Liver (tissue), 9 donors: ENCODE data around the gene TENT5C. TPM values are rescaled to one million over a fixed set of nuclear protein-coding genes. Genes with fewer than 3 reads are reported as not detected.

Experiments used
- DNase-seq: peaks from one replicate; pipeline ENCODE4 v3.0.0-alpha.2; 2017; ENCODE audit warnings: low spot score
- H3K27ac ChIP-seq, 2 donors: one replicate each; pipeline ENCODE4 v1.7.0; 2013; ENCODE audit warnings: inconsistent platforms in 2 of 2, low read length in 2 of 2, control low read depth in 1 of 2, low read depth in 1 of 2, mild to moderate bottlenecking in 1 of 2
- H3K27me3 ChIP-seq, 4 donors: one replicate each; pipeline versions ENCODE4 v1.6.1 to v1.7.0; 2013; ENCODE audit warnings: low read length in 3 of 4, inconsistent platforms in 1 of 4, mild to moderate bottlenecking in 1 of 4, moderate library complexity in 1 of 4; ENCODE audit not compliant: control insufficient read depth in 4 of 4, insufficient read depth in 4 of 4
- H3K36me3 ChIP-seq, 4 donors: one replicate each; pipeline versions ENCODE4 v1.6.1 to v1.7.0; 2013; ENCODE audit warnings: low read length in 3 of 4, mild to moderate bottlenecking in 3 of 4, low read depth in 1 of 4, moderate library complexity in 1 of 4; ENCODE audit not compliant: control insufficient read depth in 4 of 4, insufficient read depth in 3 of 4
- H3K4me1 ChIP-seq, 4 donors: one replicate each; pipeline versions ENCODE4 v1.6.1 to v1.7.0; 2013; ENCODE audit warnings: low read length in 3 of 4, mild to moderate bottlenecking in 3 of 4, moderate library complexity in 1 of 4; ENCODE audit not compliant: control insufficient read depth in 4 of 4, insufficient read depth in 4 of 4
- H3K4me3 ChIP-seq, 3 donors: one replicate each; pipeline versions ENCODE4 v1.6.1 to v1.7.0; 2013; ENCODE audit warnings: low read length in 3 of 3, control low read depth in 1 of 3, low read depth in 1 of 3, mild to moderate bottlenecking in 1 of 3
- H3K9ac ChIP-seq, 2 donors: one replicate each; pipeline ENCODE4 v1.7.0; 2013; ENCODE audit warnings: low read length in 2 of 2, mild to moderate bottlenecking in 2 of 2, moderate library complexity in 2 of 2, control low read depth in 1 of 2, low read depth in 1 of 2
- H3K9me3 ChIP-seq, 4 donors: one replicate each; pipeline versions ENCODE4 v1.6.1 to v1.7.0; 2013; ENCODE audit warnings: low read length in 3 of 4; ENCODE audit not compliant: control insufficient read depth in 4 of 4
- FOXA1 ChIP-seq: IDR thresholded peaks from 2 replicates; pipeline ENCODE4 v1.6.1; 2016; ENCODE audit warnings: antibody characterized with exemption
- GABPA ChIP-seq, 2 donors: IDR thresholded peaks in 1 of 2; conservative IDR thresholded peaks in 1 of 2; 2 replicates each; pipeline ENCODE4 v1.6.1; 2016; ENCODE audit warnings: antibody characterized with exemption in 2 of 2, mild to moderate bottlenecking in 1 of 2, moderate library complexity in 1 of 2
- HNF4A ChIP-seq, 2 donors: conservative IDR thresholded peaks; 2 replicates each; pipeline ENCODE4 v1.6.1; 2016; ENCODE audit warnings: antibody characterized with exemption in 2 of 2, mild to moderate bottlenecking in 2 of 2
- JUND ChIP-seq, 2 donors: IDR thresholded peaks; 2 replicates each; pipeline ENCODE4 v1.6.1; 2016; ENCODE audit warnings: antibody characterized with exemption in 2 of 2
- MAX ChIP-seq: IDR thresholded peaks from 2 replicates; pipeline ENCODE4 v1.6.1; 2016; ENCODE audit warnings: antibody characterized with exemption
- NR2F2 ChIP-seq: IDR thresholded peaks from 2 replicates; pipeline ENCODE4 v1.6.1; 2016; ENCODE audit warnings: antibody characterized with exemption
- RAD21 ChIP-seq, 2 donors: IDR thresholded peaks; 2 replicates each; pipeline ENCODE4 v1.6.1; 2016; ENCODE audit warnings: antibody characterized with exemption in 2 of 2, mild to moderate bottlenecking in 2 of 2
- SP1 ChIP-seq: IDR thresholded peaks from 2 replicates; pipeline ENCODE4 v1.6.1; 2018; ENCODE audit warnings: antibody characterized with exemption, mild to moderate bottlenecking
- TAF1 ChIP-seq: conservative IDR thresholded peaks from 2 replicates; pipeline ENCODE4 v1.6.1; 2016; ENCODE audit warnings: antibody characterized with exemption, mild to moderate bottlenecking
- ZBTB33 ChIP-seq: IDR thresholded peaks from 2 replicates; pipeline ENCODE4 v1.6.1; 2016; ENCODE audit warnings: antibody characterized with exemption
- WGBS: extraction: QIAGEN DNeasy Blood & Tissue Kit; methylation state at CpG from one replicate; pipeline ENCODE4 v1.1.7; 2013; 5-methylcytosine and 5-hydroxymethylcytosine counted together
- polyA plus RNA-seq, 2 donors: library from polyadenylated mRNA; stranded (reverse) in 1 of 2; unstranded in 1 of 2; fragments of 200-250 nt in 1 of 2; fragments of >200 nt in 1 of 2; fragmentation: Nextera tagmentation in 1 of 2; extraction: Ambion mirVana in 1 of 2; gene quantifications; one replicate each; pipeline versions ENCODE4 v1.2.1 to v1.2.3, GENCODE V29; 2013 to 2015
- total RNA-seq, 2 donors: library from RNA; depleted of rRNA; stranded (reverse); fragments of >200 nt; gene quantifications; one replicate each; pipeline ENCODE4 v1.2.3, GENCODE V29; 2014
- TF ChIP-seq, protein P1 (sequence below): fragments of 150-350 bp; IDR thresholded peaks from 2 replicates; pipeline ENCODE4 v1.5.1; 2017; ENCODE audit warnings: improper control_type of control experiment, low read depth, low read length; ENCODE audit not compliant: missing input control
- TF ChIP-seq, protein P2 (sequence below): IDR thresholded peaks from 2 replicates; pipeline ENCODE4 v1.6.1; 2016; ENCODE audit warnings: antibody characterized with exemption, mild to moderate bottlenecking
- TF ChIP-seq, protein P3 (sequence below): IDR thresholded peaks from 2 replicates; pipeline ENCODE4 v1.6.1; 2016; ENCODE audit warnings: antibody characterized with exemption
- donor health status: healthy.
- donor health status: healthy.
- donor health status: healthy.
- donor health status: healthy.
- donor health status: healthy.

The TENT5C gene
- total and polyA plus RNA-seq, 4 donors = 1.1 to 200 (median 4.8) TPM

DNA sequence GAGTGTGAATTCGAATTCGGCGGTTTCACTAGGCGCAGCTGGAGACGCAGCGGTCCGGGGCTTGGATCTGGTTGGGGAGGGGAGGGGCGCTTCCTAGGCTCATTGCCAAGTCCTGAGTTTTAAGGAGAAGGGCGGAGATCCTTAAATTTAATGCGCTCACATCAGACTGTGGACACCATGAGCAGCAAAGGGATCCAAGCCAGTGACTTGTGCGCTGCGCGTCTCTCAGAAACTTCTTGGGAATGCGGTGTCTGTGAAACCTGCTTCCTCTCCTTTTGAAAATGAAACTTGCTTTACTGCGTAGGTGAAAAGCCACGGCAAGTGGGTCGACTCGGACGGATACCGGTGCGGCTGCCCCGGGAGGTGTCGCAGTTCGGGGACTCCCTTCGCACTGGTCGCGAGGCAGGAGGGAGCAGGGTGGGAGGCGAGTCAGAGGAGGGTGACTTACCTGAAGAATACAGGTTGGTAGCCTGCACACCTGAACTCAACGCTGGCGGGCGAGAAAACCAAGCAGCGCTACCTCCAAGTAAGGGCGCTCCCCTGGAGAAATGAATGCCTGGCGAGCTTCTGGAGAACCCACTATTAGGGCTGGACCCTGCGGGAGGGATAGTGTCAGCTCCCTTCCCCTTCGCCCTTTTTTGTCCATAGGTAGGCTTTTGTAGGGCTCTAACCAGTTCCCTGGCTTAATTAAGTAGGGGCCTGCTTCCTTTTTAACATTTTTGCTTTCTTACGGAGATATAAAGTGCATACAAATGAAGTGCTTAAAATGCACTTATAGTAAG, 992 bp downstream of the TENT5C start:
- peaks cover 1 to 19% (median 10%) of the 10 kb centered on the region in 4 donors for H3K4me1 ChIP-seq
- H3K9ac ChIP-seq = peak overlapping the region; percentile 81 to 95
- peak overlapping the region; percentile 83 to 89 for H3K27ac ChIP-seq
- 3% methylated on average over 37 of the region's 37 CpGs for WGBS
- TF ChIP-seq MAX (no peak), HNF4A (conservative IDR thresholded peaks at IDR 0.05) (no peak), ZBTB33 (no peak), TAF1 (no peak), NR2F2 (no peak), FOXA1 (no peak), JUND (IDR thresholded peaks at IDR 0.05) (no peak), SP1 (no peak)
- TF ChIP-seq, protein P1, sequence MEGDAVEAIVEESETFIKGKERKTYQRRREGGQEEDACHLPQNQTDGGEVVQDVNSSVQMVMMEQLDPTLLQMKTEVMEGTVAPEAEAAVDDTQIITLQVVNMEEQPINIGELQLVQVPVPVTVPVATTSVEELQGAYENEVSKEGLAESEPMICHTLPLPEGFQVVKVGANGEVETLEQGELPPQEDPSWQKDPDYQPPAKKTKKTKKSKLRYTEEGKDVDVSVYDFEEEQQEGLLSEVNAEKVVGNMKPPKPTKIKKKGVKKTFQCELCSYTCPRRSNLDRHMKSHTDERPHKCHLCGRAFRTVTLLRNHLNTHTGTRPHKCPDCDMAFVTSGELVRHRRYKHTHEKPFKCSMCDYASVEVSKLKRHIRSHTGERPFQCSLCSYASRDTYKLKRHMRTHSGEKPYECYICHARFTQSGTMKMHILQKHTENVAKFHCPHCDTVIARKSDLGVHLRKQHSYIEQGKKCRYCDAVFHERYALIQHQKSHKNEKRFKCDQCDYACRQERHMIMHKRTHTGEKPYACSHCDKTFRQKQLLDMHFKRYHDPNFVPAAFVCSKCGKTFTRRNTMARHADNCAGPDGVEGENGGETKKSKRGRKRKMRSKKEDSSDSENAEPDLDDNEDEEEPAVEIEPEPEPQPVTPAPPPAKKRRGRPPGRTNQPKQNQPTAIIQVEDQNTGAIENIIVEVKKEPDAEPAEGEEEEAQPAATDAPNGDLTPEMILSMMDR = no peak
- TF ChIP-seq, protein P2, sequence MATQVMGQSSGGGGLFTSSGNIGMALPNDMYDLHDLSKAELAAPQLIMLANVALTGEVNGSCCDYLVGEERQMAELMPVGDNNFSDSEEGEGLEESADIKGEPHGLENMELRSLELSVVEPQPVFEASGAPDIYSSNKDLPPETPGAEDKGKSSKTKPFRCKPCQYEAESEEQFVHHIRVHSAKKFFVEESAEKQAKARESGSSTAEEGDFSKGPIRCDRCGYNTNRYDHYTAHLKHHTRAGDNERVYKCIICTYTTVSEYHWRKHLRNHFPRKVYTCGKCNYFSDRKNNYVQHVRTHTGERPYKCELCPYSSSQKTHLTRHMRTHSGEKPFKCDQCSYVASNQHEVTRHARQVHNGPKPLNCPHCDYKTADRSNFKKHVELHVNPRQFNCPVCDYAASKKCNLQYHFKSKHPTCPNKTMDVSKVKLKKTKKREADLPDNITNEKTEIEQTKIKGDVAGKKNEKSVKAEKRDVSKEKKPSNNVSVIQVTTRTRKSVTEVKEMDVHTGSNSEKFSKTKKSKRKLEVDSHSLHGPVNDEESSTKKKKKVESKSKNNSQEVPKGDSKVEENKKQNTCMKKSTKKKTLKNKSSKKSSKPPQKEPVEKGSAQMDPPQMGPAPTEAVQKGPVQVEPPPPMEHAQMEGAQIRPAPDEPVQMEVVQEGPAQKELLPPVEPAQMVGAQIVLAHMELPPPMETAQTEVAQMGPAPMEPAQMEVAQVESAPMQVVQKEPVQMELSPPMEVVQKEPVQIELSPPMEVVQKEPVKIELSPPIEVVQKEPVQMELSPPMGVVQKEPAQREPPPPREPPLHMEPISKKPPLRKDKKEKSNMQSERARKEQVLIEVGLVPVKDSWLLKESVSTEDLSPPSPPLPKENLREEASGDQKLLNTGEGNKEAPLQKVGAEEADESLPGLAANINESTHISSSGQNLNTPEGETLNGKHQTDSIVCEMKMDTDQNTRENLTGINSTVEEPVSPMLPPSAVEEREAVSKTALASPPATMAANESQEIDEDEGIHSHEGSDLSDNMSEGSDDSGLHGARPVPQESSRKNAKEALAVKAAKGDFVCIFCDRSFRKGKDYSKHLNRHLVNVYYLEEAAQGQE = no peak
- TF ChIP-seq, protein P3, sequence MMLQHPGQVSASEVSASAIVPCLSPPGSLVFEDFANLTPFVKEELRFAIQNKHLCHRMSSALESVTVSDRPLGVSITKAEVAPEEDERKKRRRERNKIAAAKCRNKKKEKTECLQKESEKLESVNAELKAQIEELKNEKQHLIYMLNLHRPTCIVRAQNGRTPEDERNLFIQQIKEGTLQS = no peak
- peak overlapping the region; percentile 76 to 94 (median 90) for H3K4me3 ChIP-seq
- H3K27me3 ChIP-seq = no peaks in the 10 kb centered on the region
- no peaks in the 10 kb centered on the region for H3K36me3 ChIP-seq
- no peaks in the 10 kb centered on the region for H3K9me3 ChIP-seq
- peak; percentile 69 for DNase-seq

DNA sequence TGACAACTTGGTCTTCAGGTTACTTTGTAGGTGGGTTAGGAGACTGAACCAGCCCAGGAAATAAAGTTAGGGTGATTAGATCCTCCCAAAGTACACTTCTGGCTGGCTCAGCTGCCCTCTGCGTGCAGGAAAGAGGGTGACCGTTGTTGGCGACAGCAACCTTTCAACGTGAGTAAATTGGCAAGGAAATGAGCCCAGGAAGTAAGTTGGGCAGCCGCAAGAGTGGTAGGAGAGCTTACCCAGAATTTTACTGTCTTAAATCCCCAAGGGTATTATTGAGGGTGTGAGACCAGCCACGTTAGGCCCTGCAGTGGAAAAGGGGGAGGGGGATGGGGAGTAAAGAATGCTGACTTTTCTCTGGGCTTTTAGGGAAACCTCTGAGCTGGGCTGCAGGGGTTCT, 1.6 kb downstream of the TENT5C start:
- 10% methylated on average over 6 of the region's 6 CpGs for WGBS
- H3K4me3 ChIP-seq = peak overlapping the region; percentile 76 to 94 (median 90)
- peaks cover 1 to 19% (median 10%) of the 10 kb centered on the region in 4 donors for H3K4me1 ChIP-seq
- peak overlapping the region; percentile 81 to 95 for H3K9ac ChIP-seq
- no peaks in the 10 kb centered on the region for H3K9me3 ChIP-seq
- no peaks in the 10 kb centered on the region for H3K27me3 ChIP-seq
- H3K36me3 ChIP-seq = no peaks in the 10 kb centered on the region
- TF ChIP-seq HNF4A (conservative IDR thresholded peaks at IDR 0.05) (peak in 1 of 2 donors; percentile 9), NR2F2 (no peak), GABPA (IDR thresholded peaks at IDR 0.05 in 1 of 2, conservative IDR thresholded peaks at IDR 0.05 in 1 of 2) (peak in 1 of 2 donors; percentile 27), RAD21 (IDR thresholded peaks at IDR 0.05) (peak in 1 of 2 donors; percentile 33)
- TF ChIP-seq, protein P1 = no peak
- H3K27ac ChIP-seq = peak overlapping the region; percentile 83 to 89
- no peak for DNase-seq
